T-cell (primary cell): Measurements from ENCODE around the gene ITGA5. TPM values are rescaled to one million over a fixed set of nuclear protein-coding genes. Genes with fewer than 3 reads are reported as not detected.

Source experiments
- ATAC-seq, 4 experiments: fragments of 200-7000 bp in 3 of 4; fragments of 150-1000 bp in 1 of 4; cut with Tn5 transposase; replicated peaks in 1 of 4; 1 replicate in 3 of 4; 2 replicates in 1 of 4; pipeline ENCODE4 v1.10.0; 2021; ENCODE audit warnings: moderate library complexity in 3 of 4, mild to moderate bottlenecking in 2 of 4, moderate number of reproducible peaks in 1 of 4
- CTCF ChIA-PET, 2 donors: fragments of 300-600 bp; sonication (Branson Sonifier 250); formaldehyde crosslinking; loops; one replicate each; lab custom pipeline; 2022; ENCODE audit warnings: antibody characterized with exemption in 2 of 2; lab: Charles Lee
- POLR2A ChIA-PET, 2 donors: fragments of 300-600 bp; sonication (Branson Sonifier 250); formaldehyde crosslinking; loops; one replicate each; lab custom pipeline; 2022; ENCODE audit warnings: antibody characterized with exemption in 2 of 2; lab: Charles Lee
- DNase-seq, 35 experiments: peaks; one replicate each; pipeline versions ENCODE4 v3.0.0 to v3.0.0-alpha.2; 2013 to 2023
- H3K27ac ChIP-seq: one replicate; pipeline ENCODE4 v1.5.1; 2013; ENCODE audit warnings: low read length
- H3K27me3 ChIP-seq, 2 experiments: replicated peaks in 1 of 2; 1 replicate in 1 of 2; 2 replicates in 1 of 2; pipeline versions ENCODE4 v1.6.1 to v1.7.0; 2013; ENCODE audit warnings: low read length in 1 of 2, mixed read lengths in 1 of 2; ENCODE audit not compliant: control insufficient read depth in 2 of 2, insufficient read depth in 2 of 2; ENCODE audit errors: extremely low read depth in 1 of 2
- H3K36me3 ChIP-seq, 2 donors: 1 replicate in 1 of 2; 2 replicates in 1 of 2; pipeline versions ENCODE4 v1.6.1 to v1.7.0; 2013; ENCODE audit warnings: low read length in 1 of 2; ENCODE audit not compliant: control insufficient read depth in 2 of 2, insufficient read depth in 1 of 2; ENCODE audit errors: extremely low read depth in 1 of 2
- H3K4me1 ChIP-seq, 2 experiments: 1 replicate in 1 of 2; 2 replicates in 1 of 2; pipeline versions ENCODE4 v1.6.1 to v1.7.0; 2013; ENCODE audit warnings: low read length in 2 of 2, mixed read lengths in 1 of 2; ENCODE audit not compliant: insufficient read depth in 2 of 2, control insufficient read depth in 1 of 2; ENCODE audit errors: extremely low read depth in 1 of 2
- H3K4me3 ChIP-seq, 2 donors: 1 replicate in 1 of 2; 2 replicates in 1 of 2; pipeline versions ENCODE4 v1.5.1 to v1.7.0; 2013; ENCODE audit warnings: mild to moderate bottlenecking in 2 of 2, low read length in 1 of 2, moderate library complexity in 1 of 2; ENCODE audit not compliant: control insufficient read depth in 1 of 2; ENCODE audit errors: extremely low read depth in 1 of 2
- H3K9me3 ChIP-seq: 2 replicates; pipeline ENCODE4 v1.7.0; 2013
- H3K27ac Mint-ChIP-seq, 2 donors: one replicate each; pipeline ENCODE4 v1.8.0; 2020 to 2021; ENCODE audit warnings: mild to moderate bottlenecking in 2 of 2, mixed read lengths in 2 of 2
- H3K27me3 Mint-ChIP-seq, 2 donors: one replicate each; pipeline ENCODE4 v1.8.0; 2021 to 2022; ENCODE audit warnings: mixed read lengths in 2 of 2
- H3K36me3 Mint-ChIP-seq: one replicate; pipeline ENCODE4 v1.8.0; 2021; ENCODE audit warnings: mixed read lengths
- H3K4me1 Mint-ChIP-seq, 3 donors: one replicate each; pipeline ENCODE4 v1.8.0; 2020 to 2022; ENCODE audit warnings: mixed read lengths in 3 of 3, mild to moderate bottlenecking in 1 of 3
- H3K4me3 Mint-ChIP-seq, 3 donors: one replicate each; pipeline ENCODE4 v1.8.0; 2020 to 2022; ENCODE audit warnings: mild to moderate bottlenecking in 3 of 3, mixed read lengths in 3 of 3, moderate library complexity in 3 of 3
- H3K9me3 Mint-ChIP-seq, 3 donors: one replicate each; pipeline ENCODE4 v1.8.0; 2020 to 2022; ENCODE audit warnings: mixed read lengths in 3 of 3
- WGBS: methylation state at CpG from one replicate; pipeline ENCODE4 v1.1.5; 2013; ENCODE audit warnings: missing lambda C conversion rate; ENCODE audit not compliant: insufficient coverage; 5-methylcytosine and 5-hydroxymethylcytosine counted together
- total RNA-seq, 35 experiments: library from RNA in 6 of 35; stranded (reverse) in 6 of 35; fragments of 120-200 nt in 1 of 35; gene quantifications; one replicate each; pipeline versions ENCODE4 v1.2.1 to v1.2.4 and lab custom pipeline; 2013 to 2026

The ITGA5 gene
- total RNA-seq, 5 donors from 2014 or later (not counting 1 experiment from before 2014, with no cell fraction given): 58.6 to 183 (median 169) TPM

DNA sequence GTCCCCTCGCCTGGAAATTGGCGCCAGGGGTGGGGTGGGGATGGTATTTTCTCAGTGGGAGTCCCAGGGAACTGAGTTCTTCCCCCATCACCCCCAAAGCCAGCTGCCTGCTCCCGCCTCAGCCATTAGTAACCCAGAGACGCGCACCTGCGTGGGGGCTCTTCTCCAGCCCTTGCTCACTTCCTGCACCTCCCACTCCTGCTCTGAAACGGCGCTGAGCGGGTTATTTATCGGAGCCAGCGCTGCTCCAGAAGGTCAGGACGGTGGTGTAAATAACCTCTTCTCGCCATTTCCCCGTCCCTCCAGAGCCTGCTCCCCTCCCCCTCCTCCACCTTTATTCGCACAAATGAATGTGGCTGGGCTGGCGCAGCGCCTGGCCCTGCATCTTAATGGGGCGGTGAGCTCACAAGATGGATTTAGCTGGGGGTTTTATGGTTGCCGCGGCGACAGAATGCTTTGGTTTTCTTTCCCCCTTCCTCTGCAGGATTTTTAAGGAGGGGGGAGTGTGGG lies 67.0 kb downstream of the ITGA5 start:
- H3K4me3 Mint-ChIP-seq: peak overlapping the region; percentile 63 to 84 (median 73)
- H3K9me3 Mint-ChIP-seq: no peaks in the 10 kb centered on the region
- no peaks in the 10 kb centered on the region for H3K9me3 ChIP-seq
- POLR2A ChIA-PET: interaction anchor here in 1 of 2 donors (1.2 kb wide), 1 partner anchor 27 kb away, joined by 5 read pairs; the partner anchor contains the start of gene COPZ1
- CTCF ChIA-PET: interaction anchor here in 1 of 2 donors (0.6 kb wide), 2 partner anchors 16 to 129 kb away, joined by 5 read pairs; no protein-coding TSS in a partner anchor
- 23% methylated on average over 3 of the region's 21 CpGs for WGBS
- H3K36me3 ChIP-seq: peaks cover 0 to 42% of the 10 kb centered on the region in 2 donors
- H3K27me3 ChIP-seq: no peaks in the 10 kb centered on the region
- peak overlapping the region; percentile 29 to 34 for H3K4me3 ChIP-seq
- DNase-seq (peak in 13 of 35 experiments; percentile 9 to 48 (median 20)), ATAC-seq (peak; percentile 71 to 91 (median 76))
- H3K27me3 Mint-ChIP-seq: no peaks in the 10 kb centered on the region
- peaks cover 0 to 9% of the 10 kb centered on the region in 2 experiments for H3K4me1 ChIP-seq
- H3K4me1 Mint-ChIP-seq: peaks cover 16 to 18% (median 18%) of the 10 kb centered on the region in 3 donors
- H3K27ac ChIP-seq: peak overlapping the region; percentile 17
- peaks cover 37% of the 10 kb centered on the region for H3K36me3 Mint-ChIP-seq
- peak overlapping the region; percentile 77 to 80 for H3K27ac Mint-ChIP-seq

DNA sequence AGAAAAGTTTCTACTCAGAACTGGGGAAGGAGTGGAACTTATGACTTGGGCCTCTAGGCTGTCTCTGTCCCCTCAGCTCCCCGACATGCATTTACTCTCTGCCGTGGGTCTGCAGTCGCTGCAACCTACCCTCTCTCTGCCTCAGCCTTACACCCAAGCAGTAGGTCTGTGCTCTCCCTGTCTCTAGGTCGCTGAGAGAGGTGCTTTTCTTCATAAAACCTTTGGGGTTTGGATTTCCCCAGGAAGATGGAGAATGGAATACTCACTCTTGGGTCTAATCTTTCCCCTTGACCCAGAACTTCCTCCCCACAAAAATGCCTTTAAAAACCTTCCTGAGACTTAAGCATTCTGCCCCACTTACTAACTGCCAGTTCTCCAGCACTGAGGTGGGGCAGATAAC lies 67.7 kb downstream of the ITGA5 start:
- peaks cover 0 to 49% of the 10 kb centered on the region in 2 donors for H3K36me3 ChIP-seq
- no peak overlapping the region for H3K4me3 ChIP-seq
- H3K27ac ChIP-seq: peak overlapping the region; percentile 17
- Mint-ChIP-seq H3K36me3 (peaks cover 41% of the 10 kb centered on the region), H3K27me3 (no peaks in the 10 kb centered on the region), H3K27ac (peak overlapping the region in 1 of 2 donors; percentile 80), H3K4me3 (peak overlapping the region in 1 of 3 donors; percentile 84), H3K4me1 (peaks cover 16 to 18% (median 17%) of the 10 kb centered on the region in 3 donors), H3K9me3 (no peaks in the 10 kb centered on the region)
- DNase-seq (no peak), ATAC-seq (no peak)
- 93% methylated on average over 3 of the region's 4 CpGs for WGBS
- peaks cover 0 to 9% of the 10 kb centered on the region in 2 experiments for H3K4me1 ChIP-seq
- H3K9me3 ChIP-seq: no peaks in the 10 kb centered on the region
- ChIA-PET CTCF (interaction anchor here in 1 of 2 donors (0.6 to 1.5 kb wide), 2 partner anchors 14 to 26 kb away, joined by 3 to 7 read pairs; partner anchors contain the start of gene COPZ1), POLR2A (no interaction called here)
- H3K27me3 ChIP-seq: no peaks in the 10 kb centered on the region

DNA sequence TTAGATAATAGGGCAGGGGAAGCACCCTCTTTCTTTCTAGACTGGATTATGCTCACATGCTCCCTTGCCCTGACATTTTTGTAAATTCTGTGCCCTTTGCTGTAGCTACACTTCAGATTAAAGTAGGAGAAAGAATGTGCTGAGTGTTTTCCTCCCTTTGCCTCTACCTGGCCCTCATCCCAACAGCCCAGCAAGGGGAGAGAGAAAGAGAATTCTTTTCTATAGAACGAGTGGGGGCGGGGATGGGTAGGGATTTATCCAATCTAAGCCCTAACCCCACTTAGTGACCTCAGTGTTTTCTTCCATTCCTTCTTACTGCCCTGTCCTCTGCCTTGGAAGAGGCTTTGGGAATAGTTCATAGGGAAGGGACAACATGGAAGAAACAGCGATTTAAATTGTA lies 68.3 kb downstream of the ITGA5 start:
- POLR2A ChIA-PET: no interaction called here
- Mint-ChIP-seq H3K9me3 (no peaks in the 10 kb centered on the region), H3K4me1 (peaks cover 16 to 18% (median 17%) of the 10 kb centered on the region in 3 donors), H3K27ac (no peak overlapping the region), H3K36me3 (peaks cover 41% of the 10 kb centered on the region), H3K27me3 (no peaks in the 10 kb centered on the region), H3K4me3 (no peak overlapping the region)
- Histone ChIP-seq H3K27me3 (no peaks in the 10 kb centered on the region), H3K4me1 (peaks cover 0 to 9% of the 10 kb centered on the region in 2 experiments), H3K4me3 (no peak overlapping the region), H3K9me3 (no peaks in the 10 kb centered on the region), H3K36me3 (peaks cover 0 to 52% of the 10 kb centered on the region in 2 donors), H3K27ac (no peak overlapping the region)
- no CpG with 5 or more reads among the region's 3 CpGs for WGBS
- ATAC-seq (no peak), DNase-seq (no peak)
- CTCF ChIA-PET: interaction anchor here in 1 of 2 donors (0.9 to 1.5 kb wide), 3 partner anchors 10 to 26 kb away, joined by 3 to 7 read pairs (median 4); partner anchors contain the start of gene COPZ1

DNA sequence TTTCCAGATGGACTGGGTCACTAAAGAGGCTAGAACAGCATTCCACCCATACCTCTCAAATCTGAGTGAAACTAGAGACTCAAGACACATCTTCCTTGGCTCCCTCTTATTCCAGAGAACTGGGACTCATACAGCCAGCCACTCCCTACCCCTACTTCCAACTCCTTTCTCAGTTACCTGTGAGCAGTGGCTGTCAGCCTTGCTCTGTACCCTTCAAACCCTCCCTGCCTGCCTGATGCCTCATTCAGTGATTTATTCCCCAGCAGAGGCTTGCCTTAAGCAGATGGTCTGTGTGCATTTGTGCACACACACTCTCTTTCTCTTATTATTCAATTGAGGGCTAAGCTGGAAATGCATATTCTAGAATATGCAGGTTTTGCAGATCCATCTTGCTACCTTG lies 69.4 kb downstream of the ITGA5 start:
- no peak for ATAC-seq
- H3K27me3 Mint-ChIP-seq: no peaks in the 10 kb centered on the region
- no peaks in the 10 kb centered on the region for H3K9me3 Mint-ChIP-seq
- H3K9me3 ChIP-seq: no peaks in the 10 kb centered on the region
- no peak overlapping the region for H3K4me3 ChIP-seq
- ChIA-PET CTCF (interaction anchor here in 1 of 2 donors (0.7 to 1.1 kb wide), 2 partner anchors 17 to 43 kb away, joined by 4 to 5 read pairs; no protein-coding TSS in a partner anchor), POLR2A (no interaction called here)
- peaks cover 4 to 61% of the 10 kb centered on the region in 2 donors for H3K36me3 ChIP-seq
- H3K36me3 Mint-ChIP-seq: peaks cover 48% of the 10 kb centered on the region
- H3K4me3 Mint-ChIP-seq: no peak overlapping the region
- no peak for DNase-seq
- peaks cover 16 to 18% (median 17%) of the 10 kb centered on the region in 3 donors for H3K4me1 Mint-ChIP-seq
- no peak overlapping the region for H3K27ac ChIP-seq
- no peaks in the 10 kb centered on the region for H3K27me3 ChIP-seq
- peaks cover 0 to 9% of the 10 kb centered on the region in 2 experiments for H3K4me1 ChIP-seq
- H3K27ac Mint-ChIP-seq: no peak overlapping the region

DNA sequence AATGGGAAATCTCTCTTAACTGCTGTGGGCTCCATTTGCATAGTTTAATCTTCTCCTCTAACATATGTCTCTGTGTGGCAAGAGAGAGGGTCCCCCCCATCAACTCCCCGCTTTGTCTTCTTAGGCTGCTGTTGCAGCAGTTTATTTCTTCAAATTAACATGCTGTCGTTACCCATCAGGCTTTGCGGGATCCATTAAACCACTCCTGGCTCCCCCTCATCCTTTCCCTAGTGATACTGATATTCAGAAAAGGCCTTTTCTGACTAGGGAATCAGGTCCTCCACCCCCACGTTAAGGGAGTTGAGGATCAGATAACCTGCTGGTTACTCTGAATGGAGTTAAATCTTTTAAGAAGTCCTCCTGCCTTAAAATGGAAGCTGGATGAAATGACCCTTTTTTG lies 70.0 kb downstream of the ITGA5 start:
- Mint-ChIP-seq H3K9me3 (no peaks in the 10 kb centered on the region), H3K4me3 (no peak overlapping the region), H3K36me3 (peaks cover 48% of the 10 kb centered on the region), H3K27ac (no peak overlapping the region), H3K4me1 (peaks cover 16 to 18% (median 17%) of the 10 kb centered on the region in 3 donors), H3K27me3 (no peaks in the 10 kb centered on the region)
- Histone ChIP-seq H3K4me3 (no peak overlapping the region), H3K27me3 (no peaks in the 10 kb centered on the region), H3K27ac (no peak overlapping the region), H3K4me1 (peaks cover 0 to 9% of the 10 kb centered on the region in 2 experiments), H3K9me3 (no peaks in the 10 kb centered on the region), H3K36me3 (peaks cover 5 to 63% of the 10 kb centered on the region in 2 donors)
- no peak for DNase-seq
- ATAC-seq: no peak
- 100% methylated on average over 2 of the region's 4 CpGs for WGBS
- CTCF ChIA-PET: interaction anchor here in 1 of 2 donors (0.7 to 1.1 kb wide), 2 partner anchors 16 to 42 kb away, joined by 4 to 5 read pairs; no protein-coding TSS in a partner anchor
- POLR2A ChIA-PET: no interaction called here
